HCT116 (cell line): ENCODE data around the gene NPB. TPM values are rescaled to one million over a fixed set of nuclear protein-coding genes. Genes with fewer than 3 reads are reported as not detected.
A peak's percentile ranks its signal among the peaks of the same experiment; 100 is the strongest.

Experiments
- ATAC-seq: fragments of 200-7000 bp; cut with Tn5 transposase; 2 replicates; pipeline ENCODE4 v1.9.1; 2020; ENCODE audit warnings: mild to moderate bottlenecking, moderate library complexity
- BruUV-seq: library from RNA; stranded (reverse); fragments of 400-500 nt; replicated peaks from 2 replicates; lab custom pipeline; 2021; lab: Mats Ljungman, UMichigan
- CTCF ChIA-PET: fragments of 300-600 bp; sonication (Branson Sonifier 250); formaldehyde crosslinking; loops from one replicate; lab custom pipeline; 2021; ENCODE audit warnings: antibody characterized with exemption; lab: Charles Lee
- POLR2A ChIA-PET: fragments of 300-600, 350-600 bp; sonication (Branson Sonifier 250); formaldehyde crosslinking; loops from one replicate; lab custom pipeline; 2021; ENCODE audit warnings: antibody characterized with exemption; lab: Charles Lee
- RAD21 ChIA-PET, 2 experiments: fragments of 300-600 bp; sonication (Branson Sonifier 250); formaldehyde crosslinking; loops; one replicate each; lab custom pipeline; 2023; ENCODE audit warnings: low total read pairs in 2 of 2; ENCODE audit not compliant: uncharacterized antibody in 2 of 2, unreplicated experiment in 2 of 2, low non-redundant PET in 1 of 2; lab: Charles Lee
- DNase-seq: peaks from one replicate; pipeline ENCODE4 v3.0.0-alpha.2; 2010; ENCODE audit warnings: low read depth, low spot score
- H2AFZ ChIP-seq: fragments of 200-600 bp; shearing (Covaris generic), sonication (generic); 2 replicates; pipeline ENCODE4 v1.6.1; 2017; ENCODE audit warnings: low read depth, mixed run types, mixed read lengths, antibody characterized with exemption, low read length; ENCODE audit not compliant: poor library complexity, severe bottlenecking
- H3K27ac ChIP-seq: 2 replicates; pipeline ENCODE4 v1.5.1; 2012; ENCODE audit warnings: low read depth, low read length
- H3K27me3 ChIP-seq: fragments of 200-600 bp; sonication (generic); 2 replicates; pipeline ENCODE4 v1.6.1; 2016; ENCODE audit warnings: mixed run types, low read length, mixed read lengths; ENCODE audit not compliant: insufficient read depth
- H3K36me3 ChIP-seq, 2 experiments: fragments of 200-500 bp in 1 of 2; fragments of 200-600 bp in 1 of 2; sonication (Bioruptor generic) in 1 of 2; sonication (generic) in 1 of 2; 2 replicates each; pipeline versions ENCODE4 v1.5.1 to v1.6.1; 2014 to 2016; ENCODE audit warnings: low read length in 2 of 2, inconsistent platforms in 1 of 2, mixed read lengths in 1 of 2, mixed run types in 1 of 2; ENCODE audit not compliant: insufficient read depth in 2 of 2, control insufficient read depth in 1 of 2
- H3K4me1 ChIP-seq, 2 experiments: fragments of 200-600 bp in 1 of 2; sonication (generic) in 1 of 2; 2 replicates each; pipeline versions ENCODE4 v1.5.1 to v1.6.1; 2012 to 2017; ENCODE audit warnings: low read length in 2 of 2, inconsistent platforms in 1 of 2, mild to moderate bottlenecking in 1 of 2, mixed read lengths in 1 of 2, mixed run types in 1 of 2, moderate library complexity in 1 of 2; ENCODE audit not compliant: insufficient read depth in 2 of 2, control insufficient read depth in 1 of 2
- H3K4me2 ChIP-seq: fragments of 200-600 bp; sonication (generic); 2 replicates; pipeline ENCODE4 v1.6.1; 2017; ENCODE audit warnings: mixed run types, low read length, mixed read lengths
- H3K4me3 ChIP-seq, 2 experiments: fragments of 200-600 bp in 1 of 2; sonication (generic) in 1 of 2; replicated peaks in 1 of 2; 2 replicates each; pipeline ENCODE4 v1.5.1; 2011 to 2016; ENCODE audit warnings: low read length in 2 of 2, control low read depth in 1 of 2, low read depth in 1 of 2, mild to moderate bottlenecking in 1 of 2, mixed read lengths in 1 of 2, mixed run types in 1 of 2
- H3K79me2 ChIP-seq: fragments of 200-600 bp; sonication (generic); 2 replicates; pipeline ENCODE4 v1.6.1; 2017; ENCODE audit warnings: mild to moderate bottlenecking, mixed run types, low read length, moderate library complexity, mixed read lengths; ENCODE audit not compliant: insufficient read depth
- H3K9ac ChIP-seq: fragments of 200-600 bp; sonication (generic); 2 replicates; pipeline ENCODE4 v1.6.1; 2016; ENCODE audit warnings: low read length, mixed read lengths
- H3K9me2 ChIP-seq: fragments of 200-600 bp; sonication (generic), shearing (Covaris generic); 2 replicates; pipeline ENCODE4 v1.6.1; 2017; ENCODE audit warnings: mixed run types, mild to moderate bottlenecking, moderate library complexity; ENCODE audit not compliant: insufficient read depth
- H3K9me3 ChIP-seq, 2 experiments: fragments of 200-500 bp in 1 of 2; fragments of 200-600 bp in 1 of 2; sonication (Bioruptor generic) in 1 of 2; sonication (generic) in 1 of 2; 2 replicates each; pipeline ENCODE4 v1.6.1; 2014 to 2017; ENCODE audit warnings: low read length in 2 of 2, mixed read lengths in 2 of 2, inconsistent platforms in 1 of 2, low read depth in 1 of 2, mild to moderate bottlenecking in 1 of 2, mixed run types in 1 of 2, moderate library complexity in 1 of 2; ENCODE audit not compliant: control insufficient read depth in 1 of 2, insufficient read depth in 1 of 2
- H4K20me1 ChIP-seq: fragments of 200-600 bp; sonication (generic), shearing (Covaris generic); 2 replicates; pipeline ENCODE4 v1.6.1; 2017; ENCODE audit warnings: mixed run types, mild to moderate bottlenecking, moderate library complexity; ENCODE audit not compliant: insufficient read depth
- CBX3 ChIP-seq: IDR thresholded peaks from 2 replicates; pipeline ENCODE4 v1.6.1; 2012; ENCODE audit warnings: low read depth
- JUND ChIP-seq: IDR thresholded peaks from 2 replicates; pipeline ENCODE4 v1.6.1; 2012
- POLR2A ChIP-seq: IDR thresholded peaks from 2 replicates; pipeline ENCODE4 v1.7.0; 2011; ENCODE audit warnings: borderline replicate concordance; ENCODE audit not compliant: insufficient read depth, insufficient read length; ENCODE audit errors: extremely low read depth
- ZFX ChIP-seq: fragments of 450-650 bp; IDR thresholded peaks from 2 replicates; pipeline ENCODE4 v1.6.1; 2017
- intact Hi-C: fragments of 100-400 bp; cut with micrococcal nuclease; formaldehyde crosslinking; loops from 2 replicates; pipeline ENCODE4 v1.10.0; 2022
- total RNA-seq: library from RNA; stranded (reverse); gene quantifications from one replicate; pipeline ENCODE4 v1.2.1, GENCODE V29; 2021; ENCODE audit not compliant: unreplicated experiment

Gene NPB
- total RNA-seq, 1 experiment from 2014 or later: 1.2 TPM

DNA sequence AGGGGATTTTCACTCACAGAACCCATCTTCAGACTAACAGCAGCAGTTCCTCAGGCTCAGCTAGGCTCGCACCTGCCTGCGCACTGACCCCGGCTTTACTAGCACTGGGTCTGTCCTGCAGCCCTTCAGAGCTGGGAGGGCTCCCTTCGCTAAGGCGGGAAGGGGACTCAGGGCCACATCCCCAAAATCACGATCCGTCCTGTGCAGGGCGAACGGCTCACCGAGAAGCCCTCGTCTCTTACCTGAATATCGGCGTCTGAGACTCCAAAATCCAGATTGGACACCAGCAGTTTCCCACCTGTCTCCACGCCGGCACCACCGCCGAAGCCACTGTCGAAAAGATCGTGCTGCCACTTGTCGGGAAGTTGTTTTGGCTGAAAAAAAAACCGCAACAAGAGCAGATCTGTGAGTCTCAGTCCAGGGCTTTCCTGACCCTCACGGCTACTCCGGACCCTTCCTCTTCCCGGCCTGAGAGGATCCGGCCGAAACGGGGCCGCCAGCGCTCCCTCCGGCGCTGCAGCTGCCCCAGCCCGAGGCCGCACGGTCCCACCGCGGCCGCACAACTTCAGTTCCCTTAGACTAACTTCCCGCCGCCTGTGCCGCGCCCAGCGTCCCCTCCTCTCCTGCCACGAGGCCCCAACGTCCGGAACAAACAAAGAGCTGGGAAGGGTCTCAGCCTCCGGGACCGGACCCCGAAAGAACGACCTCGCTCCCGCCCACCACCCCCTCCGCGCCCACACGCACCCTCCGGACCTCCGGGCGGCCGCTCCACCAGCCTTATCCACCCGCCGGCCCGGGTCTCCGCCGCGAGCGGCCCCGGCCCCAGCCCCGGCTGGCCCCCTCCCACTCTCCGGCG is 11.4 kb upstream of the NPB start:
- peaks cover 7% of the 10 kb centered on the region; the same call in 1 of the 2 replicates for H4K20me1 ChIP-seq
- H3K4me3 ChIP-seq: peak overlapping the region; percentile 95 to 98
- BruUV-seq: TSS peak; percentile 49
- no peak for ATAC-seq
- POLR2A ChIA-PET: no interaction called here
- peak overlapping the region; percentile 92 for H3K4me2 ChIP-seq
- H3K9me2 ChIP-seq: no peaks in the 10 kb centered on the region
- TF ChIP-seq POLR2A: no peak
- TF ChIP-seq, all 23 proteins: peak for 0
- Histone ChIP-seq H3K27ac (peak overlapping the region; percentile 97), H3K4me1 (peaks cover 15 to 34% of the 10 kb centered on the region in 2 experiments), H3K9me3 (no peaks in the 10 kb centered on the region), H3K79me2 (peaks cover 87% of the 10 kb centered on the region), H3K36me3 (peaks cover 40 to 62% of the 10 kb centered on the region in 2 experiments), H3K9ac (peak overlapping the region; percentile 95), H2AFZ (no peak overlapping the region), H3K27me3 (no peaks in the 10 kb centered on the region)
- no peak for DNase-seq
- ChIA-PET RAD21 (no interaction called here), CTCF (no interaction called here)
- intact Hi-C loops: loop anchor here (1.0 kb wide), 1 partner anchor 21 kb away; the partner anchor contains the start of gene PCYT2

DNA sequence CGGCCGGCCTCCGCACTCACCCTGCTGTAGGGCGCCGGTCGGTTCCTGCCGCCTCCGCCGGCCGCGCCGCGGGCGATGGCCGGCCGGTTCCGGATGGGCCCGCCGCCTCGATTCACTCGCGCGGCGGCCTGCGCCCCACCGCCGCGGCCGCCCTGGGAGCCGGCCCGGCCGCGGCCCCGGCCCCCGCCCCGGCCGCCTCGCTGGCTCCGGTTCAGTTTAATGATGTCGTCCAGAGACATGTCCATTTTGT is 10.8 kb upstream of the NPB start:
- Histone ChIP-seq H3K4me2 (peak overlapping the region; percentile 92), H3K27me3 (no peaks in the 10 kb centered on the region), H3K4me3 (peak overlapping the region; percentile 95 to 98), H3K9me3 (no peaks in the 10 kb centered on the region), H3K27ac (peak overlapping the region; percentile 97), H3K36me3 (peaks cover 39 to 58% of the 10 kb centered on the region in 2 experiments), H3K4me1 (peaks cover 15 to 32% of the 10 kb centered on the region in 2 experiments), H4K20me1 (peaks cover 7% of the 10 kb centered on the region; the same call in 1 of the 2 replicates), H3K9me2 (no peaks in the 10 kb centered on the region), H2AFZ (no peak overlapping the region), H3K9ac (peak overlapping the region; percentile 95), H3K79me2 (peaks cover 81% of the 10 kb centered on the region)
- TF ChIP-seq JUND: no peak
- peak; percentile 65; the same call in 1 of the 2 replicates for TF ChIP-seq ZFX
- TF ChIP-seq CBX3: no peak
- CTCF ChIA-PET: no interaction called here
- DNase-seq (no peak), ATAC-seq (peak; percentile 3)
- POLR2A ChIA-PET: no interaction called here
- RAD21 ChIA-PET: no interaction called here
- no TSS peak for BruUV-seq
- intact Hi-C loops: loop anchor here (1.0 kb wide), 1 partner anchor 20 kb away; the partner anchor contains the start of gene PCYT2
